ENCODE results near the gene YPEL1.
"Not testable (repeated sequence)": the region's sequence is repeated elsewhere in the genome, so short reads cannot be mapped to it uniquely, and the experiment has no call there.

YPEL1 gene

DNA sequence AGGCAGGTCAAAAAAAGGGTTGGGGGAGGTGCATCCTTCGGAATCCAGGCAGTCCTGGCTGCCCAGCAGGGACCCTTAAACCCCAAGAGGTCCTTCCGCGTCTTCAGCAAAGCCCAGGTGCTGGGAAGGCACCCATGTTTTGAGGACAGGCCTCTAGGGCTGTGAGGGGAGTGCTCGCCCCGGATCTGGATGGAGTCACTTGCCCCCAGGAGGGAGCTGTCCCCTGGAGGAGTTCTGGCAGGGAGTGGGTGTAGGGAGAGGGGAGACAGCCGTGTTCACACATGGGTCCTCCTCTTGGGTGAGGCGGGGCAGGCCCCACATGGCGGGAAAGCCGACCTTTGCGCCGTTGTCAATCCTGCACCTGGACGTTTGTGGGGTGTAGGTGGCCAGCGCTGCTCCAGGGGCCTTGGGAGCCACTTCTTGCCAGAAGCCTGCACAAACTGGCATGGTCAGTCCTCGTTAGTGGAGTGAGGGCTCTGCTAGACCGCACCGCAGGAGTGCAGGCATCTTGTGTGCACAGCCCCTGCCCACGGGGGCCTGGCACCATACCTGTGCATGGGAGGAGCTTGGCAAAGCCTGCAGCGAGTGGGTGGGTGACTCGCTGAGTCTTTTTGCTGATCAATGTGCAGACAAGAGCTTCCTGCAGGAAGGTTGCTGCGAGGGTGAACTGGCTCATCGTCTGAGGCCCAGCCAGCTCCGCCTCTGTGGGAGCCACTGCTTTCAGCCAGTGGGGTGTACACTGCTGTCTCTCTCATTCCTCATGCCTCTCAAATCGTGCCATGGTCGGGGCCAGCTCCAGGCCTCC, 53.8 kb downstream of the YPEL1 start:
- DNase-seq, result no peak

DNA sequence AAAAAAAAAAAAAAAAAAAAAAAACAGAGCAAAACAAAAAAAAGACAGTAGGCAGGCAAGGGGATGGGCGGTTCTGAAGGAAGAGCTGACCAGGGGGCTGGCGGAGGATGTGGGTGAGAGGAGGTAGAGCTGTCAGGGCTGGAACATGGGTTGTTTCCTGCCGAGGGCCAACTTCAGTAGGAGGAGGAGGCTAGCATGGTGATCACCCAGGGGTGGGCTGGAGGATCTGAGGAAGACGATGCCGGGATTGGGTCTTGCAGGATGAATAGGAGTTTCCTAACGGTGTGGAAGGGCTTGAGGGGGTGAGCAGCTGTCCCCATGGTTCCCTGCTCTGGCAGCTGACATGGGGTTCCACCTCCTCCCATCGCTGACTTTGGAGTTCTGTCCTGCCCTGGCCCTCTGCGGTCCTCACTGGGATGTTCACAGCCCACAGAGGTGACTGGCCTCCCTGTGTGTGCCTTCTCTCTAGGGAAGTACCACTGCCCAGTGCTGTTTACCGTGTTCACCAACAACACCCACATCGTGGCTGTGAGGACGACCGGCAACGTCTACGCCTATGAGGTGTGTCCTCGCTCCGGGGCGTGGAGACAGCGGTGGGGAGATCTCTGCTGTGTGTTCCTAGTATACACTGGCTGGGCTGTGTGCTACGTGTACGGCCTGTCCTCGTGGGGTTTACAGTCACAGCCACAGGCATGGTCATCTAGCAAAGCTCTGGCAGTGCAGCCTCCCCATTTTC, 54.6 kb downstream of the YPEL1 start:
- no peak for DNase-seq

DNA sequence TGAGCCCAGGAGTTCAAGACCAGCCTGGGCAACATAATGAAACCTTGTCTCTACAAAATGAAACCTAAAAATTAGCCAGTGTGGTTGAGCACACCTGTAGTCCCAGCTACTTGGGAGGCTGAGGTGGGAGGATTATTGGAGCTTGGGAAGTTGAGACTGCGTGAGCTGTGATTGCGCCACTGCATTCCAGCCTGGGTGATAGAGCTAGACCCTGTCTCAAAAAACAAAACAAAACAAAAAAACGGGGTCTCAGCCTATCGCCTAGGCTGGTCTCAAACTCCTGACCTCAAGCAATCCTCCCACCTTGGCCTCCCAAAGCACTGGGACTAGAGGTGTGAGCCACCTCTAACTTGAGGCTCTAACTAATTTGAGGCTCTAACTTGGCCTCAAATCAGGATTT, 56.2 kb downstream of the YPEL1 start:
- no peak for DNase-seq

DNA sequence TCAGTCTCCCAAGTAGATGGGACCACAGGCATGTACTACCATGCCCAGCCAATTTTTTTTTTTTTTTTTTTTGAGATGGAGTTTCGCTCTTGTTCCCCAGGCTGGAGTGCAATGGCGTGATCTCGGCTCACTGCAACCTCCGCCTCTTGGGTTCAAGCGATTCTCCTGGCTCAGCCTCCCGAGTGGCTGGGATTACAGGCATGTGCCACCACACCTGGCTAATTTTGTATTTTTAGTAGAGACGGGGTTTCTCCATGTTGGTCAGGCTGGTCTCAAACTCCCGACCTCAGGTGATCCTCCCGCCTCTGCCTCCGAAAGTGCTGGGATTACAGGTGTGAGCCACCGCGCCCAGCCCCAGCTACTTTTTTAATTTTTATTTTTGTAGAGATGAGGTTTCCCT, 56.8 kb downstream of the YPEL1 start:
- DNase-seq, result not testable (repeated sequence)

DNA sequence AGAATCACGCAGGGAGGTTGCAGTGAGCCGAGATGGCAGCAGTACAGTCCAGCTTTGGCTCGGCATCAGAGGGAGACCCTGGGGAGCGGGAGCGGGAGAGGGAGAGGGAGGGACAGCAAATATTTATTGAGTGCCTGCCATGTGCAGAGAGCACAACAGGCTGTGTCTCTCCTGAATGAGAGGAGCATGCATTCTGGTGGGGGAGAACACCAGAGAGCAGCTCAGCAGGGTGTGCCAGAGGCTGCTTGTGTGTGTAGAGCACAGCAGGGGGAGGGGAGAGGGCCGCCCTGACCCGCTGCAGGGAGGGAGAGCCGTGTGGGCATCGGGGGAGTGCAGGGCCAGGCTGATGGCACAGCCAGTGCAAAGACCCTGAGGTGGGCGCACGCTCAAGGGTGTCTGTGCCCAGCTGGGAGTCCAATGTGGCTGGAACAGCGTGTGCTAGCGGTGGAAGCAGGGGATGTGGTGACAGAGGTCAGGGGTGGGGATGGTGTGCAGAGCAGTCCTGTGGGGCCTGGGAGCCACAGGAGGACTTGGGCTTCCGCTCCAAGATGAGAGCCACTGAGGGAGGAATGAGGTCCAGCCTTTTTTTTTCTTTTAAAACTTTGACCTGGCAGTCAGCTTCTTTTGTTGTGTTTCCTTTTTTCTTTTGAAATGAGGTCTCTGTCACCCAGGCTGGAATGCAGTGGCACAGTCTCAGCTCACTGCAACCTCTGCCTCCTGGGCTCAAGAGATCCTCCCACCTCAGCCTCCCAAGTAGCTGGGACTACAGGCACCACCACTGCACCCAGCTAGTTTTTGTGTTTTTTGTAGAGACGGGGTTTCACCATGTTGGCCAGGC, 57.8 kb downstream of the YPEL1 start:
- peak; percentile 93 for DNase-seq

DNA sequence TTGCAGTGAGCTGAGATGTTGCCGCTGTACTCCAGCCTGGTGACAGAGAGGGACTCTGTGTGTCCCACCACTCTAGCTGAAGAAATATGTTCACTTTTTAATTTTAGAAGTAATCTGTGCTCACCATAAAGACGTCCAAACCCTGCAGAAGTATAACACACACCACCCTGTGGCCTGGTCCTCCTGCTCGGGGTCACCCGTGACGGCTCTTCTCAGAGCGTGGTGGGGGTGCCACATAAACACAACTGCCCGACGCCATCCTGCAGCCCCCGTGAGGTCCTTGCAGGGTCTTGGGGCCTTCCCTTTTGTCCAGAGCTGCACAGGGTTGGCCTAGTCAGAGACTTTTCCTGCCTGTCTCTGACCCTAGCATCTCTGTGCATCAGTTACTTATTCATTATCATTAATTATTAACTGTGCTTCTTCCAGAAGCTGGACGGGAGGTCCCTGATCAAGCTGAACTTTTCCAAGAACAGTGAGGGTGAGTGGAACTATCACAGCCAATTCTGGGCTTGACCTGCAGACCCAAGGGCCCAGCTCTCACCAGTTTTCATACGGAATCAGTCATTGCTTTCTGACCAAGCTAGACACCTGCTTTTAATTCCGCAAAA, 60.9 kb downstream of the YPEL1 start:
- DNase-seq, result no peak

DNA sequence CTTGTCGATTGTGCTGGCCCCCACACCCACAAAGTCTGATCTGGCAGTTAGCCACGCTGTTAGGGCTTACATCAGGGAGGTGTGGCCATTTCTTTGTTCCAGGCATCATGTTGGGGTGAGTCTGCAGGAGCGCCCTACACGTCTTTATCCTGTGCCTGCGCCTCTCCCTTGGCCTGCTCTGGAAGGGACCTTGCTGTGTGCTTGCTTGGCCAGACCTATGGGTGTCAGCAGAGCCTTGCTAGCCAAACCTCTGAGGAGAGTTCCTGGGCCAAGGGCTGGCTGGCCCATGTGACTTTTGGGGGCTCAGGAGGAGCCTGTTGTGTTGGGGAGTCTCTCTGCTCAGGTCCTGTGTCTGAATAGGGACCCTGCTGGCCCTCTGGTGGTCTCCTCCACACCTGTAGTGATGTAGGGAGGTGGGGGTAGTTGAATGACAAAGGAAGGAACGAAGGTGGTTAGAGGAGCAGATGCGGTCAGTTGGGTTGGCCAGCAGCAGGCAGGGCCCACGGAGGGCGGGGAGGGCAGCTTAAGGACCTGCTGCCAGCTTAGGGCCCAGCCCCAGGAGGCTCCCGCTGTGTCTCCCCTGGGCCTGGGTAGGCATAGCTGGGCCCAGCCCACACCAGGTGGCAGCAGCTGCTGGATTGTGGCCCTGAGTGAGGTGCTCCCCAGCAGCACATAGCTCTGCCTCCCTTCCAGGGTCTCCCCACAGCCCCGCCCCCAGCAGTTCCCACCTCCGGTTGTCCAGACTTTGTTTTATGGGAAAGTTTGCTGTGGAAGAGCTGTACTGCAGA, 61.9 kb downstream of the YPEL1 start:
- DNase-seq, result no peak

DNA sequence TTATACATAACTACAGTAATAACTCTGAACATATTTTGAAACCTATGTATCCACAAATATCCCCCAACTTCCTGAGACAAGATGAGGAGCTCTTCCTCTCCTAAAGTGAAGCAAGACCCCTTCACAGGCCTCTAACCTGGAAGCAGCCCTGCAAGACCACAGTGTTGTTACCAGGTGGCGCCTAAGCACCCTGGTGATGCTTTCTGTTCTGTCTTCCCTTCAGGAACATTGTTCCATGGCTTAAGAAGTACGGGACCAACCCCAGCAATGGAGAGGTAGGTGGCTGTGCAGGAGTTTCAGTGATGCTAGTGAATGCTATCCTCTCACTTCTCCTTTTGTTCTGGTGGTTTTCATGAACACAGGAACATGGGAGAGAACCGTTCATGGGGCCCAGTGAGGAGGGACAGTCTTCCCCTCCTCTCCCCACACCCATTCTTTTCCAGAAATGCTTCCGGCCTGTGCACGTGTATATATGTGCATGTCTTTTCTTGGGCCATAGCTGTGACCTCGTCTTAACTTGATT, 63.4 kb downstream of the YPEL1 start:
- no peak for DNase-seq

DNA sequence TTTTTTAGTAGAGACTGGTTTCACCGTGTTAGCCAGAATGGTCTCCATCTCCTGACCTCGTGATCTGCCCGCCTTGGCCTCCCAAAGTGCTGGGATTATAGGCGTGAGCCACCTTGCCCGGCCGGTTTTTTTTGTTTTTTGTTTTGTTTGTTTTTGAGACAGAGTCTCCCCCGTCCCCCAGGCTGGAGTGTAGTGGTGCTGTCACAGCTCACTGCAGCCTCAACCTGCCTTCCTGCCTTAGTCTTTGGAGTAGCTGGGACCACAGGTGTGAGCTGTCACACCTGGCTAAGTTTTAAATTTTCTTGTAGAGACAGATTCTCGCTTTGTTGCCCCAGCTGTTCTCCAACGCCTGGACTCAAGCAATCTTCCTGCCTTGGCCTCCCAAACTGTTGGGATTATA, 66.6 kb downstream of the YPEL1 start:
- peak; percentile 24 for DNase-seq

DNA sequence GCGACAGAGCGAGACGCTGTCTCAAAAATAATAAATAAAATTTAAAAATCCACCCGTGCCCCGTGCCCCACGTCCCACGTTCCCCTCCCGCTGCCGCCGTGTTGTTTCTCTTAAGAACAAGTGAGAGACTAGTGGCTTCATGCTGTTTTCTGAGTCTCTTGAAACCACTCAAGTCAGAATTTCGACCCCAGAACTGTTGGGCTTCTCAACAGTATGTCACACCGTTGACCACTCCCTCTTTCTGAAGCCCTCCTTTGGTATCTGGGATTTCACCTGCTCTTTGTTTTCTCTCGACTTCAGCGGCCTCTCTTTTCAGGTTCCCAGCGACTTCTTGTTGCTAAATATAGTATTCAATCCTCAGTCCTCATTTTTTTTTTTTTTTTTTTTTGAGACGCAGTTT, 68.8 kb downstream of the YPEL1 start:
- no peak for DNase-seq

DNA sequence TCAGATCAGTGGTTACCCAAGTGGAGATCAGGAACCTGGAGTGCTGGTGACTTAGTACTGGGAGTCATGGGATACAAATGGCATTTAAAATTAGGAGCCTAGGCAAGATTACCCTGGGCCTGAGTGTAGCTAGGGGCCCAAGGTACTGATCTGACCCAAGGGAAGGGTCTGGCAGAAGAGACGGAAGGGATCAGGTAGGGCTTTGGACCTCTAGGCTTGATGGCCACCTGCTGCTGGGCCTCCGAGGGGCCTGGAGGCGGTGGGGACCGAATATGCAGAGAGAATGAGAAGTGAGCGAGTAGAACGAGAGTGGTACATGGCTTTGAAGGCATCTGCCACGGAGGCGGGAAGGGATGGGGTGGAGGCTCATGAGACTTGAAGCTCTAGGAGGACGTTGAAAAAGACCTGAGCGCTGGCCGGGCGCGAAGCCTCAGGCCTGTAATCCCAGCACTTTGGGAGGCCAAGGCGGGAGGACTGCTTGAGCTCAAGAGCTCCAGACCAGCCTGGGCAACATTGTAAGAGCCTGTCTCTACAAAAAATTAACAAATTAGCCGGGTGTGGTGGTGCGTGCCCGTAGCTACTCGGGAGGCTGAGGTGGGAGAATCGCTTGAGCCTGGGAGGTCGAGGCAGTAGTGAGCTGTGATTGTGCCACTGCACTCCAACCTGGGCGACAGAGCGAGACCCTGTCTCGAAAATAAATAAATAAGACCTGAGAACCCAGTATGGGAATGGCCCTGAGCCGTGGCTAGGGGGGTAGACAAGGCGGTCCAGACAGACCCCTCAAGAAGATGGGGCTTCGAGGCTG, 70.3 kb downstream of the YPEL1 start:
- no peak for DNase-seq

DNA sequence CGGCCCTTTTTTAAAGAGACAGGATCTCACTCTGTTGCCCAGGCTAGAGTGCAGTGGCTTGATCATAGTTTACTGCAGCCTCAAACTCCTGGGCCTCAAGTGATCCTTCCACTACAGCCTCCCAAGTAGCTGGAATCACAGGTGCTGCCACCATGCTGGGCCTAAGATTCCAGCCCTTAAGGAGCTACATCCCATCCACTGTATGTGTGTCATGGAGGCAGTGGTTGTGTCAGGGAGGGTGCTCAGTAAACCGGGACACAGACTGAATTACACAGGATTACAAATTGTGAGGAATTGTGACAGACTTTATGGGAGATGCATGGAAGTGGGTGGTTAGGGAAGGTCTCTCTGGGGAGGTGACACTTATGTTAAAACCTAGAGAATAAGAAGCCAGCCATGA, 71.9 kb downstream of the YPEL1 start:
- no peak for DNase-seq

DNA sequence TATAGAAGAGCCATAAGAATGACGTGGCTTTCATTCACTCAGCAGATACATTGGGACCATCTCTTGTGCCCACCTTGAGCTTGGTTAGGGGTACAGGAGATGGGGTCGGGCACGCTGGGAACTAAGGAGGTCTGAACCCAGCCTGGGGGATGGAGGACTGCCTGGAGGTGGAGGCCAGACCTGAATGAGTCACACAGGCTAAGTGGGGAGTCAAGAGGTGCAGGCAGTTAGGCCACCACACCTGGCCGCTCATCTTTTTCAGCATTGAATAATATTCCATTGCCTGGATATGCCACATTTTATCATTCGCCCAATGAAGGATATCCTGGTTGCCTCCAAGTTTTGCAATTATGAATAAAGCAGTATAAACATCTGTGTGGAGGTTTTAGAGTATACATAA, 73.6 kb downstream of the YPEL1 start:
- no peak for DNase-seq

DNA sequence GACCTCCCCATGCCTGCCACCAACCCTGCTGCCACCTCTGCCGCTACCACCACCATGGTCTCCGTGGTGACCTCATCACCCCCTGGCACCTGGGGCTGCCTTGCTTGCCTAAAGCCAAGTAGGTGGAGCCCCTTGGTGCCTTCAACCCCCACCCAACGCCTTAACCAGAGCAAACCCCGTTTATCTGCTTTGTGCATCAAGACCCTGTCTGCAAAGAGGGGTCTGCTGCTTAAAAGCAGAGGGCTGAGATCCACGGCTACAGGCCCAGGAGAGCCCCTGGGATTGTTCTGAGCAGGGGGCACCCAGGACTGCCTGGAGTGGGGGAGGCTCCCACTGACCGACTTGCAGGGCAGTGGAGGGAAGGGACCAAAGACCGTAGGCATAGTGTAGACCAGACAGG, 74.7 kb downstream of the YPEL1 start:
- no peak for DNase-seq

DNA sequence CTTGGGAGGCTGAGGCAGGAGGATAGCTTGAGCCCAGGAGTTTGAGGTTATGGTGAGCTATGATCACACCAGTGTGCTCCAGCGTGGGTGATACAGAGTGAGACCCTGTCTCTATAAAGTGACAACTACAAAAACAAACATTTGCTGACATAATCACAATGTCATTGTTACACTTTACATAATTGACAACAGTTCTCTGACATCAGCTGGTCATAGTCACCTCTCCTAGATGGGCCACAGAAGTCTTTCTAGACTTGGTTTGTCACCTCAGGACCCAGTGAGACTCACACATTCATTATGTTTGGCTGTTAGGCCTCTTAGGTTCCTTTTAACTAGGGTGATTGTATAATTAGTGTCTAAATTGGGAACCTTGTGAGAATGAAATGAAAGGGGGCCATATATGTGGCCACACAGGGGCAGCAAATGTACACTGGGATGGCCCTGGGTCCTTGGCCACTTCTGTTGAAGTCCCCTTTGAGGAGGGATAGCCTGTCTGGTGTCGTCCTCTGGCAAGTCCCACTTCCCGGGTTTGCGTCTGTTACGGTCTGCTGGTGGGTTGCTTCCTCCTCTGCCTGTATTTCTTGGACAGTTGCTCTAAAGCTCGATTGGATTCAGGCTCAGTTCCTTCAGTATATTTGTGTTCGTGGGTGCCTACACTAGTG, 75.6 kb downstream of the YPEL1 start:
- no peak for DNase-seq

DNA sequence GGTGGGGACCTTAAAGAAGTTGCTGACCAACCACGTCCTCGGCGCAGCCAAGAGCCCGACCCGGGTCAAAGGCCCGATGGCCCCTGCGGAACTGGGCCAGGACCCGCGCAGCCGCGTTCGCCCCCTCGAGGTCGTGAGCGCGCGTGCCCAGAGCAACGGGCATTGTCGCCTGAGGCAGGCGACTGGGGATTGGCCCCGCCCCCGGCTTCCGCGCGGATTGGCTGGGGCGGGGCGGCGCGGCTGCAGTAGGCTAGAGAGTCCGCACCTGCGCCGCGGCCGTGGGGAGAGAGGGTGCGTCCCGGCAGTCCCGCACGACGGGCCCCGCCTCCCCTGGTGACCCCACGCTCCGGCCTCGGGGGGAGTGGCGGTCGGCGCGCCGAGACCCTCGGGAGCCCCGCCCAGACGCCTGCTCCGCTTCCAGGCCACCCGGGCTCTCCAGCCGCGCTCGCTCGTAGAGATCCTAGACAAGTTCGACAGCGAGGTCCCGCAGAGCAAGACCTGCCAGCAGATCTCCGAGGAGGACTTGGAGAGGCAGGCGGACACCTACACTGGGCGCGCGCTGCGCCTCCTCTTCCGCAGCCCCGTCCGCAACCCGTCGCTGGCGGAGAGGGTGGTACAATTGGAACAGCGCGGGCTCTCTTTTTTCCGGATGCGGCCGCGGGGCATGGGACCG, 78.1 kb downstream of the YPEL1 start:
- DNase-seq, result peak; percentile 87

DNA sequence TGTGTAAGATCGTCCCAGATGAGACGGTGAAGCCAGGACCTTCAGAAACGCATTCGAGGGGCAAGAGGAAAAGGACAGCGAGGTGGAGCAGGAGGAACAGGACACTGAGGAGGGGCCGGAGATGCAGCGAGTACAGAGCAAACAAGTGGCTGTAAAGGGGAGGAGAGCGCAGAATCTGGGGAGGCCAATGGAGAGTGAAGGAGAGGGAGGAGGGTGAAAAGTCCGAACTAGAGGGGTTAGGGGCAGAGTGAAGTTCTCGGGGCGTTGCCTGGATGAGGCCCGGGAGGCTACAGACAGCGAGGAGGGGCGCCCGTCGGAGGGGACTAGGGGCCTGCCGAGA, 78.6 kb downstream of the YPEL1 start:
- no peak for DNase-seq

DNA sequence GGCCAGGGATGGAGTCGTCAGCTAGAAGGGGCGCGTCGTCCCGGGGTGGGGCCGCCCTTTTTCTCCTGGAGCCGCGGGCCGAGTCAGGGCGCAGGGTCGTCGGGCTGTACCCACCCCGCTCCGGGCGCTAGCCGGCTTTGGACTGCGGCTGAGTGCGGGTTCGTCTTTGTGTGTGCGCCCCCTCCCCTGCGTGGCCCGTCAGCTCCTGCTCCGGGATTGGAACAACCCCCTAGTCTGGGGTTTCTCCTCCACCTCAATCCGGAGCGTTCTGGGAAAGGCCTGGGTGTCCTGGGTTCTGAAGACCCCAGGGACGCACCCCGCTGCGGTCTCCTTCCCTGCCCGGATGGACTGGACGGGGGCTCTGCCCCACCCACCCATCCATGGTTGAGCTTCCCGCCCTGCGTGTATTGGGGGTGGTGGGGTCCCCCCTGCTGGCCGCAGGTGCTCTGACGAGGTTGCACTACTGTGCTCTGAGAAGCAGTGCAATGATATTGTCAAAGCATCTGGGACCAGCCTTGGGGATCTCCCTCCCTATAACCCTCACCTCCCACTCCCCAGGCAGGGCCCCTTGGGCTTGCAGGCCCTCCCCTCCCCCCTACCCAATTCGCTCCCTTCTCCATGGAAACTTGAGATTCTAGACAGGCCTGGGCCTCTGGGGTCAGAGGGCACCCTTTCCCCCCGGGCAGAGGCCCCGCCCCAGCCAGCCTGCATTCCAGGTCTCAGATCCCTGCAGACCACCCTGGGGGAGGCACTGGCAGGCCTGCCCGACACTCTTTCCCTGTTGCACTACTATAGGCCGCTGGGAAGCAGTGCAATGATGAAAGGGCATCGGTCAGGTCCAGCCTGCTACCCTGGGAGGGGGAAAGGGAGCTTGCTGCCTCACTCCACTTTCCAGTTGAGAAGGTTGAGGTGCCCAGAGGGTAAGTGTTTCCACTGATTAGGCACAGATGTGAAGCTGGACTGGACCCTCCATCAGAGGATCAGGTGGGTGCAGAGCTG, 82.7 kb downstream of the YPEL1 start:
- no peak for DNase-seq

DNA sequence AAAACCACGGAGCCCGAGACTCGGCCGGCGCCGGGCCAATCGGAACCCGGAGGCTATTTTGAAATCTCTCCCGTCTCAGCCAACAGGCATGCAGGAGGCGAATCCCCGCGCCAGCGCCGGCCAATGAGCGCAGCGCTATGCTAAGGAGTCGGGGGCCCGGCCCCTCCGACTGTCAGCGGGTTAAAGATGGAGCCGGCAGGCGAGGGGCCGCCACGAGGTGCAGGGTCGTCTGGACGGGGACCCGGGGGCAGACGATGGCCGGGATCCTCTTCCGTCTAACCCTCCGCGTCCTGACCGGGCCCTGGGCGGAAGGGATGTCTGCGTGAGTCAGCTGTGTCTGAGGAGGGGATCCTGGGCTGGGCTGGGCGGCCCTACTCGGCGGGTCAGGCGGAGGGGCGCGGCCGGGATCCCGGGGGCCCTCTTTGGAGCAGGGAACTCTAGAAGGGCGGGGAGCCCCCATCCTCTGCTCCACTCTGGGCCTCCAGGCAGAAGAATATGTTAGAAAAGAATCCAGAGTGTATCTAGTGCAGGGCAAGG, 83.5 kb downstream of the YPEL1 start:
- peak; percentile 90 for DNase-seq

Measured in NCI-H345 (cell line).